Measurements from ENCODE around the gene ZNF804B. TPM values are rescaled to one million over a fixed set of nuclear protein-coding genes. Genes with fewer than 3 reads are reported as not detected.

ZNF804B gene
- total RNA-seq, 1 experiment from 2014 or later: not detected

DNA sequence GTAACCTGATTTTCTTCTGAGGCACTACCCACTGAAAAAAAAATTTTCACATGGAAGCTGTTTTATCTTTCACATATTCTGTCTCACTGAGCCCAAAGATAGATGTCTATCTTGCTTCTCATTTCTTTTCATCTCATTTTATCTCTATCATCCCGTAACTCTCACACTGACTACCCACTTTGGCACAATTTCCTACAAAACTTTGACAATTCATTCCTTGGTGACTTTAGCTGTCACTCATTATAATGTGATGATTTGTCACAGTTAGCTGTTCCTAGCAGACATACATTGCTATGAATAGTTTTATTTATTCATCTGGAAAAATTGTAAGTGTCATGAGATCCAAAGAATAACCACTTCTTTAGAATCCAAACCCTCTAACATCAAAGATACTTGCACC, 625.9 kb downstream of the ZNF804B start:
- no peaks in the 10 kb centered on the region for H3K27me3 Mint-ChIP-seq (ENCODE audit: low read depth)
- H3K4me3 Mint-ChIP-seq: no peak overlapping the region
- H3K23me2 ChIP-seq (ENCODE audit: insufficient read length, low read depth, low read length, poor library complexity, severe bottlenecking): no peaks in the 10 kb centered on the region
- H3K9me3 ChIP-seq (ENCODE audit: control insufficient read depth, low read depth, low read length): no peaks in the 10 kb centered on the region
- no peak overlapping the region for H2BK12ac ChIP-seq (ENCODE audit: insufficient read length, low read depth, low read length)
- no peaks in the 10 kb centered on the region for H3K79me1 ChIP-seq (ENCODE audit: insufficient read depth, low read depth, low read length, poor library complexity, severe bottlenecking)
- H4K91ac ChIP-seq (ENCODE audit: insufficient read length, low read depth, low read length): no peak overlapping the region
- no peak overlapping the region for H3K4ac ChIP-seq (ENCODE audit: low read depth, low read length)
- no peak overlapping the region for H3K27ac Mint-ChIP-seq
- H2BK15ac ChIP-seq (ENCODE audit: low read depth, low read length): no peak overlapping the region
- H2BK20ac ChIP-seq (ENCODE audit: low read depth, low read length, poor library complexity, severe bottlenecking): no peak overlapping the region
- H4K20me1 ChIP-seq (ENCODE audit: control insufficient read depth, insufficient read depth, insufficient read length): no peaks in the 10 kb centered on the region
- H3K27ac ChIP-seq (ENCODE audit: insufficient read length, low read depth, low read length): no peak overlapping the region
- no peak for DNase-seq
- peaks cover 6 to 19% (median 14%) of the 10 kb centered on the region in 3 experiments; a peak in 6 of 7 replicates for H3K36me3 Mint-ChIP-seq (ENCODE audit: insufficient read depth in 1 of 3, low read depth in 3 of 3)
- H2AK5ac ChIP-seq (ENCODE audit: insufficient read length, low read length): no peak overlapping the region
- no peak overlapping the region for H4K8ac ChIP-seq (replicated peaks; ENCODE audit: insufficient read length, low read depth, low read length)
- no peak overlapping the region for H3K9ac ChIP-seq (ENCODE audit: extremely low read depth, insufficient read length, low read length)
- no peaks in the 10 kb centered on the region for H3K4me1 ChIP-seq (ENCODE audit: insufficient read depth, low read length)
- H3K23ac ChIP-seq (ENCODE audit: insufficient read length, low read depth, low read length): no peak overlapping the region
- H3T11ph ChIP-seq (ENCODE audit: low read length): no peak overlapping the region
- TF ChIP-seq, protein P1, sequence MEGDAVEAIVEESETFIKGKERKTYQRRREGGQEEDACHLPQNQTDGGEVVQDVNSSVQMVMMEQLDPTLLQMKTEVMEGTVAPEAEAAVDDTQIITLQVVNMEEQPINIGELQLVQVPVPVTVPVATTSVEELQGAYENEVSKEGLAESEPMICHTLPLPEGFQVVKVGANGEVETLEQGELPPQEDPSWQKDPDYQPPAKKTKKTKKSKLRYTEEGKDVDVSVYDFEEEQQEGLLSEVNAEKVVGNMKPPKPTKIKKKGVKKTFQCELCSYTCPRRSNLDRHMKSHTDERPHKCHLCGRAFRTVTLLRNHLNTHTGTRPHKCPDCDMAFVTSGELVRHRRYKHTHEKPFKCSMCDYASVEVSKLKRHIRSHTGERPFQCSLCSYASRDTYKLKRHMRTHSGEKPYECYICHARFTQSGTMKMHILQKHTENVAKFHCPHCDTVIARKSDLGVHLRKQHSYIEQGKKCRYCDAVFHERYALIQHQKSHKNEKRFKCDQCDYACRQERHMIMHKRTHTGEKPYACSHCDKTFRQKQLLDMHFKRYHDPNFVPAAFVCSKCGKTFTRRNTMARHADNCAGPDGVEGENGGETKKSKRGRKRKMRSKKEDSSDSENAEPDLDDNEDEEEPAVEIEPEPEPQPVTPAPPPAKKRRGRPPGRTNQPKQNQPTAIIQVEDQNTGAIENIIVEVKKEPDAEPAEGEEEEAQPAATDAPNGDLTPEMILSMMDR (conservative IDR thresholded peaks at IDR 0.05): no peak
- no peak overlapping the region for H3K4me2 ChIP-seq (ENCODE audit: insufficient read depth, insufficient read length, low read length)
- H3K79me2 ChIP-seq (ENCODE audit: insufficient read depth, low read length): no peaks in the 10 kb centered on the region
- H3K27me3 ChIP-seq (ENCODE audit: insufficient read depth, low read length): no peaks in the 10 kb centered on the region
- no peak overlapping the region for H2AFZ ChIP-seq (ENCODE audit: low read length)
- no peaks in the 10 kb centered on the region for H3K4me1 Mint-ChIP-seq
- no peak overlapping the region for H3K14ac ChIP-seq (ENCODE audit: insufficient read depth, low read length)
- no peak overlapping the region for H4K5ac ChIP-seq (ENCODE audit: insufficient read length, low read depth, low read length)
- no peak overlapping the region for H3K18ac ChIP-seq (ENCODE audit: insufficient read length, low read depth, low read length)
- no peak overlapping the region for H2BK120ac ChIP-seq (ENCODE audit: low read depth, low read length, poor library complexity, severe bottlenecking)
- 100% methylated on average over 1 of the region's 1 CpG for WGBS (ENCODE audit: extremely low coverage, insufficient read length, low lambda C conversion rate)
- peaks cover 15 to 22% of the 10 kb centered on the region in 2 experiments; a peak in 4 of 5 replicates for H3K9me3 Mint-ChIP-seq
- no peak overlapping the region for H3K56ac ChIP-seq (ENCODE audit: insufficient read length, low read depth, low read length)
- no peak overlapping the region for H2BK5ac ChIP-seq (ENCODE audit: insufficient read length, low read length)

Other genes with a start within 250 kb of the ZNF804B start
- not detected in 2 replicates for gene TEX47, start 36.0 kb downstream of the ZNF804B start, total RNA-seq (2021)

Measured in H9 (cell line).